H1 (cell line): ENCODE measurements around the gene CMIP. TPM values are rescaled to one million over a fixed set of nuclear protein-coding genes. Genes with fewer than 3 reads are reported as not detected.

ENCODE experiments used
- CTCF ChIA-PET: fragments of 300-600 bp; sonication (Branson Sonifier 250); formaldehyde crosslinking; loops from one replicate; lab custom pipeline; 2021; ENCODE audit not compliant: partially characterized antibody; lab: Charles Lee
- POLR2A ChIA-PET: fragments of 300-600 bp; sonication (Branson Sonifier 250); formaldehyde crosslinking; loops from one replicate; lab custom pipeline; 2021; ENCODE audit warnings: inconsistent platforms; ENCODE audit not compliant: partially characterized antibody; lab: Charles Lee
- DNase-seq, 2 experiments: peaks; one replicate each; pipeline versions ENCODE4 v3.0.0 to v3.0.0-alpha.2; 2010 to 2022; ENCODE audit warnings: low spot score in 2 of 2, low read depth in 1 of 2, mixed read lengths in 1 of 2
- FAIRE-seq: peaks from 2 replicates; lab custom pipeline; 2011; peaks lifted over from hg19 to GRCh38; lab: Jason Lieb, UNC
- H2AFZ ChIP-seq: 2 replicates; pipeline ENCODE4 v1.8.1; 2012; ENCODE audit warnings: low read length, inconsistent platforms
- H2AK5ac ChIP-seq: 2 replicates; pipeline ENCODE4 v1.6.1; 2013; ENCODE audit warnings: low read depth, low read length
- H2BK120ac ChIP-seq: replicated peaks from 2 replicates; pipeline ENCODE3; 2013; ENCODE audit warnings: low read depth, low read length, inconsistent platforms
- H2BK12ac ChIP-seq: 2 replicates; pipeline ENCODE4 v1.6.1; 2013; ENCODE audit warnings: low read depth, low read length
- H2BK15ac ChIP-seq: 2 replicates; pipeline ENCODE4 v1.6.1; 2013; ENCODE audit warnings: low read length
- H2BK20ac ChIP-seq: 2 replicates; pipeline ENCODE4 v1.6.1; 2013; ENCODE audit warnings: low read length
- H2BK5ac ChIP-seq: 2 replicates; pipeline ENCODE4 v1.6.1; 2013; ENCODE audit warnings: low read depth, low read length
- H3K14ac ChIP-seq: 2 replicates; pipeline ENCODE4 v1.6.1; 2013; ENCODE audit warnings: inconsistent platforms; ENCODE audit not compliant: insufficient read length
- H3K18ac ChIP-seq: 2 replicates; pipeline ENCODE4 v1.6.1; 2013; ENCODE audit warnings: low read length; ENCODE audit errors: extremely low read depth
- H3K23ac ChIP-seq: 2 replicates; pipeline ENCODE4 v1.6.1; 2013; ENCODE audit warnings: inconsistent platforms; ENCODE audit not compliant: insufficient read length
- H3K23me2 ChIP-seq: 2 replicates; pipeline ENCODE4 v1.6.1; 2013; ENCODE audit warnings: low read depth, low read length
- H3K27ac ChIP-seq: 2 replicates; pipeline ENCODE4 v1.6.1; 2011; ENCODE audit warnings: low read depth, low read length, inconsistent platforms
- H3K27me3 ChIP-seq, 4 experiments: replicated peaks in 1 of 4; 1 replicate in 1 of 4; 2 replicates in 3 of 4; pipeline versions ENCODE4 v1.6.1 to v1.8.1; 2011 to 2013; ENCODE audit warnings: low read length in 3 of 4, mild to moderate bottlenecking in 3 of 4, inconsistent platforms in 2 of 4, mixed read lengths in 2 of 4, moderate library complexity in 1 of 4; ENCODE audit not compliant: control insufficient read depth in 3 of 4, insufficient read depth in 3 of 4; ENCODE audit errors: extremely low read depth in 1 of 4
- H3K36me3 ChIP-seq, 4 experiments: 2 replicates each; pipeline versions ENCODE4 v1.6.1 to v1.8.1; 2011 to 2013; ENCODE audit warnings: mild to moderate bottlenecking in 4 of 4, low read length in 3 of 4, moderate library complexity in 2 of 4, control low read depth in 1 of 4, inconsistent platforms in 1 of 4; ENCODE audit not compliant: insufficient read depth in 4 of 4, control insufficient read depth in 2 of 4
- H3K4ac ChIP-seq: replicated peaks from 2 replicates; pipeline ENCODE3; 2013; ENCODE audit warnings: low read length, low read depth, mixed read lengths, inconsistent platforms; ENCODE audit not compliant: insufficient read length
- H3K4me1 ChIP-seq, 4 experiments: replicated peaks in 1 of 4; 1 replicate in 1 of 4; 2 replicates in 3 of 4; pipeline versions ENCODE4 v1.6.1 to v1.8.1; 2011 to 2013; ENCODE audit warnings: low read length in 3 of 4, inconsistent platforms in 2 of 4, mixed read lengths in 1 of 4; ENCODE audit not compliant: insufficient read depth in 4 of 4, control insufficient read depth in 3 of 4
- H3K4me2 ChIP-seq, 2 experiments: 2 replicates each; pipeline versions ENCODE4 v1.6.1 to v1.8.1; 2011 to 2013; ENCODE audit warnings: low read depth in 2 of 2, low read length in 2 of 2, control low read depth in 1 of 2, inconsistent platforms in 1 of 2, mild to moderate bottlenecking in 1 of 2; ENCODE audit not compliant: insufficient read depth in 1 of 2
- H3K4me3 ChIP-seq, 4 experiments: fragments of 200-600, 300-600 bp in 1 of 4; sonication (generic), shearing (Covaris generic), sonication (Bioruptor Twin) in 1 of 4; 2 replicates each; pipeline versions ENCODE4 v1.5.1 to v1.8.1; 2011 to 2016; ENCODE audit warnings: low read length in 4 of 4, low read depth in 3 of 4, control low read depth in 2 of 4, inconsistent platforms in 2 of 4, mild to moderate bottlenecking in 2 of 4, mixed read lengths in 1 of 4, moderate library complexity in 1 of 4; ENCODE audit not compliant: insufficient read depth in 2 of 4; ENCODE audit errors: extremely low read depth in 1 of 4
- H3K56ac ChIP-seq: replicated peaks from 2 replicates; pipeline ENCODE3; 2013; ENCODE audit warnings: low read depth, mild to moderate bottlenecking, mixed read lengths, low read length, inconsistent platforms; ENCODE audit not compliant: insufficient read length
- H3K79me1 ChIP-seq: 2 replicates; pipeline ENCODE4 v1.6.1; 2013; ENCODE audit warnings: low read depth, low read length, control low read depth
- H3K79me2 ChIP-seq, 2 experiments: 2 replicates each; pipeline versions ENCODE4 v1.6.1 to v1.8.1; 2012 to 2013; ENCODE audit warnings: low read length in 2 of 2, mild to moderate bottlenecking in 2 of 2, inconsistent platforms in 1 of 2; ENCODE audit not compliant: insufficient read depth in 2 of 2, control insufficient read depth in 1 of 2
- H3K9ac ChIP-seq, 4 experiments: replicated peaks in 1 of 4; 1 replicate in 1 of 4; 2 replicates in 3 of 4; pipeline versions ENCODE4 v1.6.1 to v1.8.1; 2011 to 2013; ENCODE audit warnings: low read depth in 3 of 4, low read length in 3 of 4, control low read depth in 2 of 4, mild to moderate bottlenecking in 2 of 4, moderate library complexity in 2 of 4, inconsistent platforms in 1 of 4; ENCODE audit errors: extremely low read depth in 1 of 4
- H3K9me3 ChIP-seq, 2 experiments: 2 replicates each; pipeline versions ENCODE4 v1.6.1 to v1.8.1; 2012 to 2013; ENCODE audit warnings: mild to moderate bottlenecking in 2 of 2, moderate library complexity in 2 of 2, control low read depth in 1 of 2, inconsistent platforms in 1 of 2, low read depth in 1 of 2, low read length in 1 of 2, mixed read lengths in 1 of 2; ENCODE audit not compliant: insufficient read depth in 2 of 2
- H4K20me1 ChIP-seq, 2 experiments: replicated peaks in 1 of 2; 2 replicates each; pipeline versions ENCODE3 to v1.8.1; 2011 to 2013; ENCODE audit warnings: inconsistent platforms in 2 of 2, low read length in 2 of 2, mild to moderate bottlenecking in 1 of 2; ENCODE audit not compliant: insufficient read depth in 2 of 2, control insufficient read depth in 1 of 2
- H4K5ac ChIP-seq: 2 replicates; pipeline ENCODE4 v1.6.1; 2013; ENCODE audit warnings: low read length, low read depth, mixed read lengths, inconsistent platforms; ENCODE audit not compliant: insufficient read length
- H4K8ac ChIP-seq: 2 replicates; pipeline ENCODE4 v1.8.0; 2013; ENCODE audit warnings: mild to moderate bottlenecking, moderate library complexity, low read length, inconsistent platforms; ENCODE audit not compliant: insufficient read depth; ENCODE audit errors: extremely low read depth
- H4K91ac ChIP-seq: replicated peaks from 2 replicates; pipeline ENCODE3; 2013; ENCODE audit warnings: low read length, mixed read lengths, inconsistent platforms; ENCODE audit not compliant: insufficient read length
- CBX8 ChIP-seq: fragments of 300-800, 300-1000 bp; sonication (generic); IDR thresholded peaks from 2 replicates; pipeline ENCODE4 v1.7.1; 2016; ENCODE audit warnings: low read depth, low read length, borderline replicate concordance
- CHD1 ChIP-seq: IDR thresholded peaks from 2 replicates; pipeline ENCODE4 v1.6.1; 2012; ENCODE audit warnings: low read depth, low read length, improper control_type of control experiment
- SP2 ChIP-seq: IDR thresholded peaks from 2 replicates; pipeline ENCODE4 v1.6.1; 2012; ENCODE audit warnings: mild to moderate bottlenecking, low read length, inconsistent platforms
- WGBS, 2 experiments: shearing (Covaris generic) in 1 of 2; methylation state at CpG; one replicate each; pipeline versions ENCODE4 v1.1.6 to v1.1.7; 2013 to 2015; ENCODE audit warnings: low lambda C conversion rate in 2 of 2, mixed read lengths in 2 of 2, inconsistent platforms in 1 of 2, low coverage in 1 of 2, missing lambda C conversion rate in 1 of 2; ENCODE audit not compliant: insufficient replicate concordance in 2 of 2, insufficient coverage in 1 of 2, insufficient read length in 1 of 2; ENCODE audit errors: extremely low coverage in 1 of 2, missing lambda C conversion rate in 1 of 2; 5-methylcytosine and 5-hydroxymethylcytosine counted together
- polyA plus RNA-seq, 7 experiments: library from polyadenylated mRNA; depleted of rRNA in 3 of 7; stranded (reverse) in 5 of 7; unstranded in 2 of 7; fragments of >200 nt in 5 of 7; fragments of 200-250 nt in 2 of 7; gene quantifications; 1 replicate in 5 of 7; 2 replicates in 1 of 7; 4 replicates in 1 of 7; pipeline versions ENCODE4 v1.2.1 to v1.2.3, GENCODE V29; 2011 to 2013; ENCODE audit warnings: missing spikeins in 2 of 7, mixed read lengths in 2 of 7
- total RNA-seq: library from RNA; stranded (reverse); fragmentation: NEBNext Ultra II Directional; extraction: Animal tissue kit (Norgen Biotek cat#: 25700); gene quantifications from 2 replicates; pipeline ENCODE4 v1.2.1, GENCODE V29; 2021

Gene CMIP
- total and polyA plus RNA-seq, 2 of the 8 experiments (the other 6 are each of a cell fraction or from before 2014, with no cell fraction given): 7.9 to 53.2 TPM

DNA sequence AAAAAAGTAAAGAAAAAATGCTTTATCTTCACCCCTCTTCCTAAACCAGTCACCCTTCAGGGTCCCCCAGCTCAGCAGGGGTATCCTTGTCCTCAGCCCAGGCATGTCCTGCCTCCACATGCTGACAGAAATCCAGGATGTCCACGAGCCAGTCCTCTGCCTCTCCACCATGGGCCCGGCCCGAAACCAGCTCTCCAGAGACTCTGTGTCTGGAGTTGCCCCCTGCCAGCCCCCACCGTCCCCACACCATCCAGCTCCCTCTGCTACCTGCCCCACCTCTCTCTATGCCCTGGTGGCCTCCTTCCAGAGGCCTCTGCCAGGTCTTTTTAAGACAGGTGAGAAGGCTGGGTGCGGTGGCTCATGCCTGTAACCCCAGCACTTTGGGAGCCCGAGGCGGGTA, 268.1 kb downstream of the CMIP start:
- Histone ChIP-seq H2BK12ac (no peak overlapping the region), H2BK5ac (peak overlapping the region; percentile 24; the same call in 1 of the 2 replicates), H4K91ac (no peak overlapping the region), H3K23ac (no peak overlapping the region), H2BK120ac (no peak overlapping the region), H3K14ac (no peak overlapping the region), H3K23me2 (no peaks in the 10 kb centered on the region), H3K9ac (no peak overlapping the region), H4K5ac (no peak overlapping the region), H3K4me2 (no peak overlapping the region), H3K36me3 (peaks cover 0 to 3% (median 3%) of the 10 kb centered on the region in 4 experiments; a peak in 5 of 8 replicates), H2AK5ac (0 out of 2 replicates have a peak overlapping the region, but pooled peaks have one; percentile 39), H2BK20ac (no peak overlapping the region), H3K4me1 (peaks cover 0 to 41% (median 28%) of the 10 kb centered on the region in 4 experiments; a peak in 6 of 7 replicates), H2AFZ (no peak overlapping the region), H3K56ac (no peak overlapping the region), H3K18ac (no peak overlapping the region), H3K79me2 (no peaks in the 10 kb centered on the region), H4K20me1 (no peaks in the 10 kb centered on the region), H3K27ac (no peak overlapping the region), H4K8ac (no peak overlapping the region; the same call in 1 of the 2 replicates), H3K27me3 (0 out of 7 replicates have a peak, but pooled peaks cover 0 to 2% (median 0%) of the 10 kb centered on the region in 4 experiments), H2BK15ac (no peak overlapping the region), H3K4ac (no peak overlapping the region), H3K4me3 (no peak overlapping the region), H3K9me3 (no peaks in the 10 kb centered on the region), H3K79me1 (no peaks in the 10 kb centered on the region)
- 90% methylated on average over 7 of the region's 7 CpGs; no CpG with 5 or more reads in 1 of the 2 experiments for WGBS, 2 experiments
- no peak for TF ChIP-seq CHD1
- TF ChIP-seq SP2: no peak
- no peak for TF ChIP-seq CBX8
- ChIA-PET POLR2A (interaction anchor here (1.3 to 2.2 kb wide), 3 partner anchors 9 to 398 kb away, joined by 3 to 11 read pairs (median 3); partner anchors contain the start of gene GAN), CTCF (interaction anchor here (0.6 to 5.9 kb wide), 17 partner anchors 11 to 342 kb away, joined by 3 to 48 read pairs (median 4); no protein-coding TSS in a partner anchor)
- no peak for FAIRE-seq
- DNase-seq: no peak
